ENCODE data around the gene KATNB1.

DNA sequence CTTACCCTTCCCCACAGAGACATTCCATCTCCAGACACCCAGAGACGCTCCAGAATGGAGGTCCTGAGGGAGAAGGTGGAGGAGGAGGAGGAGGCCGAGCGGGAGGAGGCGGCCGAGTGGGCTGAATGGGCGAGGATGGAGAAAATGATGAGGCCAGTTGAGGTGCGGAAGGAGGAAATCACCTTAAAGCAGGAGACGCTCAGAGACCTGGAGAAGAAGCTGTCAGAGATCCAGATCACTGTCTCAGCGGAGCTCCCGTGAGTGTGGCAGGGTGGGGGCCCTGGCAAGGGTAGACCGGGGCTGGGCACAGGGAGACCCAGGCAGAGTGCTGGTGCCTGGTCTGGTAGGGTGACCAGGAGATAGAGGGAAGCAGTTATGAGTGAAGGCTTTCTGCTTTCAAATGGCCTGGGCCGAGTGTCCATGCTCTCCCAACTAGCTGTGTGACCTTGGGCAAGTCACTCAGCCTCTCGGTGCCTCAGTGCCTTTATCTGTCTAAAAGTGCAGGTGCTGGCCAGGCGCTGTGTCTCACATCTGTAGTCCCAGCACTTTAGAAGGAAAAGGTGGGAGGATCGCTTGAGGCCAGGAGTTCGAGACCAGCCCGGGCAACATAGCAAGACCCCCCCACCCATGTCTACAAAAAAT lies 37.6 kb upstream of the KATNB1 start:
- TF ChIP-seq, protein P1, sequence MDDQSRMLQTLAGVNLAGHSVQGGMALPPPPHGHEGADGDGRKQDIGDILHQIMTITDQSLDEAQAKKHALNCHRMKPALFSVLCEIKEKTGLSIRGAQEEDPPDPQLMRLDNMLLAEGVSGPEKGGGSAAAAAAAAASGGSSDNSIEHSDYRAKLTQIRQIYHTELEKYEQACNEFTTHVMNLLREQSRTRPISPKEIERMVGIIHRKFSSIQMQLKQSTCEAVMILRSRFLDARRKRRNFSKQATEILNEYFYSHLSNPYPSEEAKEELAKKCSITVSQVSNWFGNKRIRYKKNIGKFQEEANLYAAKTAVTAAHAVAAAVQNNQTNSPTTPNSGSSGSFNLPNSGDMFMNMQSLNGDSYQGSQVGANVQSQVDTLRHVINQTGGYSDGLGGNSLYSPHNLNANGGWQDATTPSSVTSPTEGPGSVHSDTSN (IDR thresholded peaks at IDR 0.05), result no peak
- no peak for TF ChIP-seq RFX5 (IDR thresholded peaks at IDR 0.05; ENCODE audit: low read length)
- TF ChIP-seq, protein P2, sequence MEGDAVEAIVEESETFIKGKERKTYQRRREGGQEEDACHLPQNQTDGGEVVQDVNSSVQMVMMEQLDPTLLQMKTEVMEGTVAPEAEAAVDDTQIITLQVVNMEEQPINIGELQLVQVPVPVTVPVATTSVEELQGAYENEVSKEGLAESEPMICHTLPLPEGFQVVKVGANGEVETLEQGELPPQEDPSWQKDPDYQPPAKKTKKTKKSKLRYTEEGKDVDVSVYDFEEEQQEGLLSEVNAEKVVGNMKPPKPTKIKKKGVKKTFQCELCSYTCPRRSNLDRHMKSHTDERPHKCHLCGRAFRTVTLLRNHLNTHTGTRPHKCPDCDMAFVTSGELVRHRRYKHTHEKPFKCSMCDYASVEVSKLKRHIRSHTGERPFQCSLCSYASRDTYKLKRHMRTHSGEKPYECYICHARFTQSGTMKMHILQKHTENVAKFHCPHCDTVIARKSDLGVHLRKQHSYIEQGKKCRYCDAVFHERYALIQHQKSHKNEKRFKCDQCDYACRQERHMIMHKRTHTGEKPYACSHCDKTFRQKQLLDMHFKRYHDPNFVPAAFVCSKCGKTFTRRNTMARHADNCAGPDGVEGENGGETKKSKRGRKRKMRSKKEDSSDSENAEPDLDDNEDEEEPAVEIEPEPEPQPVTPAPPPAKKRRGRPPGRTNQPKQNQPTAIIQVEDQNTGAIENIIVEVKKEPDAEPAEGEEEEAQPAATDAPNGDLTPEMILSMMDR (IDR thresholded peaks at IDR 0.05), result no peak
- TF ChIP-seq SIN3A (IDR thresholded peaks at IDR 0.05; ENCODE audit: borderline replicate concordance, low read depth, low read length), result no peak
- no peak for TF ChIP-seq RCOR1 (IDR thresholded peaks at IDR 0.05; ENCODE audit: low read length)
- TF ChIP-seq POLR2AphosphoS5 (IDR thresholded peaks at IDR 0.05; ENCODE audit: low read depth, low read length), result no peak
- TF ChIP-seq FOXM1 (IDR thresholded peaks at IDR 0.05; ENCODE audit: low read depth), result no peak
- no peak for TF ChIP-seq FOXJ3 (CRISPR knock-in tag; IDR thresholded peaks at IDR 0.05)
